Mucosa of rectum (tissue), 2 donors: ENCODE data around the gene PARD6B.

Experiments used
- H3K27ac ChIP-seq, 2 donors: one replicate each; pipeline ENCODE4 v1.7.0; 2013; ENCODE audit warnings: inconsistent platforms in 2 of 2, low read depth in 2 of 2, low read length in 2 of 2
- H3K27me3 ChIP-seq, 2 donors: one replicate each; pipeline ENCODE4 v1.7.0; 2013; ENCODE audit warnings: low read length in 2 of 2; ENCODE audit not compliant: control insufficient read depth in 2 of 2, insufficient read depth in 2 of 2
- H3K36me3 ChIP-seq, 2 donors: one replicate each; pipeline ENCODE4 v1.7.0; 2013; ENCODE audit warnings: low read length in 2 of 2; ENCODE audit not compliant: control insufficient read depth in 2 of 2, insufficient read depth in 2 of 2
- H3K4me1 ChIP-seq, 2 donors: one replicate each; pipeline ENCODE4 v1.7.0; 2013; ENCODE audit warnings: low read length in 2 of 2, mild to moderate bottlenecking in 1 of 2; ENCODE audit not compliant: control insufficient read depth in 2 of 2, insufficient read depth in 2 of 2
- H3K4me3 ChIP-seq, 2 donors: one replicate each; pipeline ENCODE4 v1.7.0; 2013; ENCODE audit warnings: low read length in 2 of 2
- H3K9ac ChIP-seq, 2 donors: one replicate each; pipeline ENCODE4 v1.7.0; 2013; ENCODE audit warnings: low read length in 2 of 2, low read depth in 1 of 2, mild to moderate bottlenecking in 1 of 2
- H3K9me3 ChIP-seq, 2 donors: one replicate each; pipeline ENCODE4 v1.7.0; 2013; ENCODE audit warnings: low read length in 2 of 2; ENCODE audit not compliant: control insufficient read depth in 2 of 2
- donor health status: healthy.
- donor health status: Normal muscosa, but diverticular disease.

The PARD6B gene

DNA sequence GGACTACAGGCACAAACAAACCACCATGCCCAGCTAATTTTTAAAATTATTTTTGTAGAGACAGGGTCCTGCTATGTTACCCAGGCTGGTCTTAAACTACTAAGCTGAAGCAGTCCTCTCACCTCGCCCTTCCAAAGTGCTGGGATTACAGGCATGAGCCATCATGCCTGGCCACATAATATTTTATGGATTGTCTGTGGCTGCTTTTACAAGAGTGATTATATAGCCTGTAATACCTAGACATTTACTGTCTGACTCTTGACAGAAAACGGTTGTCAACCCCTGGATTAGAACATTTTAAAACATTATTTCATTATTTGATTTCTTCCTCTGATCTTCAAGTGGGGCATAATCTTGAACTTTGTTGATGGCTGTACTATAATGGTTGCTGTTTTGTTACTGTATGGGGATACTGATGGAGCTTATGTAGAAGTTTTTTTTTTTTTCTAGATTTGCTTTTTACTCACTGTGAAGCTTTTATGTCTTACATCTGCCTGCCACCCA is 14.3 kb downstream of the PARD6B start:
- H3K36me3 ChIP-seq: peaks cover 8 to 12% of the 10 kb centered on the region in 2 donors
- H3K9me3 ChIP-seq: no peaks in the 10 kb centered on the region
- peak overlapping the region in 1 of 2 donors; percentile 19 for H3K4me3 ChIP-seq
- H3K27ac ChIP-seq: peak overlapping the region; percentile 42 to 56
- no peaks in the 10 kb centered on the region for H3K27me3 ChIP-seq
- H3K4me1 ChIP-seq: peaks cover 19 to 40% of the 10 kb centered on the region in 2 donors
- H3K9ac ChIP-seq: peak overlapping the region in 1 of 2 donors; percentile 7

DNA sequence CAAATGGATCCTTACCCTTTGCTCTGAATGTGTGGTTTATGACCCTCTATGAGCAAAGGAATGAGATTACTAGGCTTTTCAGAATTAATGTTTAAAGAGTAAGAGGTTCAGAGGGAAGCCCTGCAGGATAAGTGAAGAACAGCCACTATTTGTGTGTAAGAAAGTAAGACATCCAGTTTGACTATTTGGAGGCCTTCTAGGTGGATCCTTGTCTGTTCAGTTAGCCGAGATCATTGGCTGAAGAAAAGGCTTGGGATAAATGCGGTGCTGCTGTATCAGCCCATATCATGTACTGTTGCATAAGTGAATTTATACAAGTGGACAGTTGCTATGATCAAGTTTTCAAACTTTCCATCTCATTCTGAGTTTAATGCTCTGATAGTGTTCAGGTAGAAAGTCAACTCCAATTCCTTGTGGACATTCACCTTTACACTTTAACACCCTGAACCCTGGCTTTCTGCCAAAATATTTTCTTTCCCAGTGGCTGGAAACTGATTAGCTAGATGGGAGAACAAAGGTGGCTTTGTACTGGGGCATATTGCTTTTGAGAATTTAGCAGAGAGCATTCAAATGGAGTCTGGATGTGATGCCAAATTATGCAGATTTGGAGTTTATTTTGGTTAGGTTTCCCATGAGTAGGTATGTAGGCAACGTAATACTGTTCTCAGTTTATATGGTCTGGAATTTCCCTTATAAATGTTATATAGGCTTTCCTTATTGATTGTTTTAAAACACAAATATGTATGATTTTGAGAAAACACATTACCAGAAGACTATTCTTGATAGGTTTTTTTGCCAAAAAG is 15.0 kb downstream of the PARD6B start:
- Histone ChIP-seq H3K9ac (peak overlapping the region in 1 of 2 donors; percentile 7), H3K4me3 (peak overlapping the region in 1 of 2 donors; percentile 19), H3K9me3 (no peaks in the 10 kb centered on the region), H3K36me3 (peaks cover 8 to 12% of the 10 kb centered on the region in 2 donors), H3K27me3 (no peaks in the 10 kb centered on the region), H3K4me1 (peaks cover 19 to 40% of the 10 kb centered on the region in 2 donors), H3K27ac (peak overlapping the region; percentile 42 to 56)

DNA sequence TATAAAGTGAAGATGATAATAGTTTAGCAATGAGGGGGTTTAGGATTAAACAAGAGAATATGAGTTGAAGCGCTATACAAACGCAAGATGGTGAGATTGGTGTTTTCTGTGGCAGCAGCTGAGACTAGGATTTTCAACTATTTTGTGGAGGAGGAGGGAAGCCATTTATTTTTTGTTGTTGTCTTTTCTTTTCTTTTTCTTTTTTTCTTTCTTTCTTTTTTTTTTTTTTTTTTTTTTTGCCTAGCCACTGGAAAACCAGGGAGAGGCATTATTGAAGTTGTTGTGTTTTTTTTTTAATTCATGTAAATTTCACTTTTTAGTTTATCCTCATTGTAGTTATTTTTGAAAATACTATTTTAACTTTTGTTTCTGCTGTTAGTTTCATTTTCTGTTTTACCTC is 15.9 kb downstream of the PARD6B start:
- Histone ChIP-seq H3K9ac (peak overlapping the region in 1 of 2 donors; percentile 20), H3K27me3 (no peaks in the 10 kb centered on the region), H3K4me3 (peak overlapping the region in 1 of 2 donors; percentile 3), H3K4me1 (peaks cover 19 to 37% of the 10 kb centered on the region in 2 donors), H3K27ac (peak overlapping the region in 1 of 2 donors; percentile 42), H3K36me3 (peaks cover 8 to 12% of the 10 kb centered on the region in 2 donors), H3K9me3 (no peaks in the 10 kb centered on the region)

DNA sequence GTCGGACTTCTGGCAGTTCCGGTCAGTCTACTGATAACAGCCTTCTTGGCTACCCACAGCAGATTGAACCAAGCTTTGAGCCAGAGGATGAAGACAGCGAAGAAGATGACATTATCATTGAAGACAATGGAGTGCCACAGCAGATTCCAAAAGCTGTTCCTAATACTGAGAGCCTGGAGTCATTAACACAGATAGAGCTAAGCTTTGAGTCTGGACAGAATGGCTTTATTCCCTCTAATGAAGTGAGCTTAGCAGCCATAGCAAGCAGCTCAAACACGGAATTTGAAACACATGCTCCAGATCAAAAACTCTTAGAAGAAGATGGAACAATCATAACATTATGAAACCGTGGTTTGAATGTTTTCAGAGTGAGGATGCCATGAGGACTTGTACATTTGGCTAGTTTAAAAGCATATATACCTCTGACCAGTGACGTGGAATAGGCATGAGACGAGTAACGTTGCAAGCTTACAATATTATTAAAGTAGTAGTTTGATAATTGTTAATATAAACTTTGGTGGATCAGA is 18.8 kb downstream of the PARD6B start:
- Histone ChIP-seq H3K9me3 (no peaks in the 10 kb centered on the region), H3K9ac (no peak overlapping the region), H3K4me1 (peaks cover 10 to 27% of the 10 kb centered on the region in 2 donors), H3K36me3 (peaks cover 8 to 12% of the 10 kb centered on the region in 2 donors), H3K27me3 (no peaks in the 10 kb centered on the region), H3K27ac (no peak overlapping the region), H3K4me3 (no peak overlapping the region)

DNA sequence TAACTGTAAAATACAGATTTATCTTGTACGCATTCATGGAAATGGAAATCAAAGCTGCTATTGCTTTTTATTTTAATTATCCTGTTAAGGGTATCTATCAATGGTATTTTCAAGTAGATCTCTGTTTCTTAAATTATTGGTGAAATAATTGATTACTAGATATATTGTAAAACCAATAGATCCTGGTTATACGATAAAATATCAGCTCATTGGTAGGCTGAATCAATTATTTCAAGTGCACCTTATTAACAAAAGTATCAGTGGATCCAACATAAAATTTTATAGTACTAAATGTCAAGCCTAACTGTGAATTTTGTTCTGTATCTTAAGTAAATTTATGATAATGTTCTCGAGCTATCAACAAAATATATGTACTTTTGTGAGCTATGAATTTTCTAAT is 21.8 kb downstream of the PARD6B start:
- peaks cover 8 to 12% of the 10 kb centered on the region in 2 donors for H3K36me3 ChIP-seq
- no peaks in the 10 kb centered on the region for H3K27me3 ChIP-seq
- no peak overlapping the region for H3K27ac ChIP-seq
- H3K4me3 ChIP-seq: no peak overlapping the region
- H3K4me1 ChIP-seq: peaks cover under 1 to 4% of the 10 kb centered on the region in 2 donors
- no peaks in the 10 kb centered on the region for H3K9me3 ChIP-seq
- no peak overlapping the region for H3K9ac ChIP-seq

DNA sequence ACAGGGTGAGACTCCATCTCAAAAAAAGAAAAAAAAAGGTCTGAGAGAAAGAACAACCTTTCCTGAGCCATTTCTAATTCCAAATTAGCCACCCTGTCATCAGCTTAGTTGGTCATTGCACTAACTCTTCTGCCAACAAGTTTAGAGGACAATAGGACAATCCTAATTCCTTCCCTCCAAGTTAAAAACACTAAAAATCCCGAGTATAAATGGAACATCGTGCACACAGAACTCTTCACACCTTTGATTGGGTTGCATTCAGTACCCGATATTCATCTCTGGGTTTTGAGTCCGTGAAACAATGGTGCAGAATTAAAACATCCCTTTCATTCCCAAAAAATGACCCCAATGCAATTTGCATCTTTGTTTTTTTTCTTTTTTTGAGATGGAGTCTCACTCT is 23.0 kb downstream of the PARD6B start:
- Histone ChIP-seq H3K4me1 (no peaks in the 10 kb centered on the region), H3K36me3 (peaks cover 8 to 12% of the 10 kb centered on the region in 2 donors), H3K27me3 (no peaks in the 10 kb centered on the region), H3K27ac (no peak overlapping the region), H3K4me3 (no peak overlapping the region), H3K9ac (no peak overlapping the region), H3K9me3 (no peaks in the 10 kb centered on the region)

DNA sequence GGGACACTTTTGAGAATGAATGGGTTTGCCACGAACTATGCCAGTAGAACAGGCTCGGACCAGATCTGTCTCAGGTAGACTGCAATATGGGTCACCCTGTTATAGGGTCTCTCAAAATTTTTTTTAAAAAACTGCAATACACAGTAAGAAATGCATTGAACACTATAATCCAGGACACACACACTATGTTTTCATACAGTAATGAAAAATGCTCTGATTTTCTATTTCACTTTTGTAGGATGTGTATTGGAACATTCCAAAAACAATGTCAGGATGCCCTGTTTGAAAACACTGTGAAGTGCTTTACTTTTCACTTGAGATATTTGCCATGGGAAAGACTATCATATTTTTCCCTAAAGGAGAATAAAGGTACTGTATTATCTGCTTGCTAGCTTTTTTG is 25.1 kb downstream of the PARD6B start:
- Histone ChIP-seq H3K27ac (no peak overlapping the region), H3K4me3 (no peak overlapping the region), H3K27me3 (no peaks in the 10 kb centered on the region), H3K4me1 (peaks cover 0 to 4% of the 10 kb centered on the region in 2 donors), H3K9ac (no peak overlapping the region), H3K9me3 (no peaks in the 10 kb centered on the region), H3K36me3 (no peaks in the 10 kb centered on the region)

DNA sequence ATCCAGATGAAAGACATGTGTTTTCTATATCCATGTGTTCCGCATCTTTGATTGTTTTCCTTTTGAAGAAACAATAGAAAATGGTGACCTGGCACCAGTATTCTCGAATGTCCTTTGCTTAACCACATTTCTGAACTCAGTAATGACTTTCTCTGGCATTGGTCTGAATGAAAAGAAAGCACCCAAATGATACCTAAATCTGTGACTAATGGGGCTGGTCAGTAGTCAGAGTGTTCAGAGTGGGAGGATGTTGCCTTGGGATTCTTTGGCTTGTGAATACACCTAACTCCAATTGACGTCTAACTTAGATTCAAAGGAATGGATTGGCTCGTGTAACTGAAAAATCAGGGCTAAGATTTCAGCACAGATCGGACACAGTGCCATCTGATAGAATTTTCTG is 27.1 kb downstream of the PARD6B start:
- Histone ChIP-seq H3K9me3 (no peaks in the 10 kb centered on the region), H3K4me1 (peaks cover 5 to 19% of the 10 kb centered on the region in 2 donors), H3K27ac (no peak overlapping the region), H3K4me3 (no peak overlapping the region), H3K36me3 (no peaks in the 10 kb centered on the region), H3K27me3 (no peaks in the 10 kb centered on the region), H3K9ac (no peak overlapping the region)

DNA sequence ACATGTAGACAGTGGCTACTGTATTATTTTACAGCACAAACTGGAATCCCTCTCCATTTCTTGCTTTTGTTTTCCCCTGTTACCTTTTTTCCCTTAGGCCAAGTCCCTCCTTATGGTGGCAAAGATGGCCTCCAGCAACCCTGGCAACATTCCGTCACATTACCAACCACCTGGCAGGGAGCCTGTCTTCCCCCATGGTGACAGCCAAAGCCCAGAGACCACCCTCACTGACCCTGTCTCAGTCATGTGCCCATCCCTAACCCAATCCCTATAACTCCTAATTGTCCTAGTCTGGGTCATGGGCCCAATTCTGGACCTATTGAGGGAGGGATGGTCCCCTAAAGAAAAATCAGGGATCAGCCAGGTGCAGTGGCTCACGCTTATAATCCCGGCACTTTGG is 27.6 kb downstream of the PARD6B start:
- Histone ChIP-seq H3K27ac (no peak overlapping the region), H3K4me3 (no peak overlapping the region), H3K9me3 (no peaks in the 10 kb centered on the region), H3K36me3 (no peaks in the 10 kb centered on the region), H3K4me1 (peaks cover 5 to 19% of the 10 kb centered on the region in 2 donors), H3K27me3 (no peaks in the 10 kb centered on the region), H3K9ac (no peak overlapping the region)

DNA sequence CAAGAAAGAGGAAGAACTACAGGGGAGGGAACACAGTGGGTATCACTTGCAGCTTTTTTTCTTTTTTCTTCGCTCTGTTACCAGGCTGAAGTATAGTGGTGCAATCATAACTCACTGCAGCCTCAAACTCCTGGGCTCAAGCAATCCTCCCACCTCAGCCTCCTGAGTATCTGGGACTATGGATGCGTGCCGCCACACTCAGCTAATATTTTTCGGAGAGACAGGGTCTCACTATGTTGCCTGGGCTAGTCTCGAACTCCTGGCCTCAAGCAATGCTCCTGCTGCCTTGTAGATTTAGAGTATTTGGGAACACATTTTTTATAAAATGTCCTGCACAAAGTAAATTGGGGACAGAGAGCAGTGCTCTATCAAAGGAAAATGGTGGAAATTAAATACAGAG is 28.3 kb downstream of the PARD6B start:
- peaks cover 5 to 19% of the 10 kb centered on the region in 2 donors for H3K4me1 ChIP-seq
- H3K27me3 ChIP-seq: no peaks in the 10 kb centered on the region
- no peaks in the 10 kb centered on the region for H3K9me3 ChIP-seq
- H3K4me3 ChIP-seq: no peak overlapping the region
- H3K27ac ChIP-seq: no peak overlapping the region
- no peak overlapping the region for H3K9ac ChIP-seq
- no peaks in the 10 kb centered on the region for H3K36me3 ChIP-seq
